ENCODE results near the gene ATP2B3.

ATP2B3 gene

GRCh38 chrX:153620576-153620975 lies 103.1 kb downstream of the ATP2B3 start:
- DNase-seq (ENCODE audit: low spot score) = no peak

- no peak for DNase-seq (ENCODE audit: low spot score)
These were observed 104.6 kb downstream of the ATP2B3 start for GRCh38 chrX:153621949-153622598.

GRCh38 chrX:153622661-153623309 lies 105.3 kb downstream of the ATP2B3 start:
- DNase-seq (ENCODE audit: low spot score) = no peak

GRCh38 chrX:153623310-153624029 lies 106.0 kb downstream of the ATP2B3 start:
- no peak for DNase-seq (ENCODE audit: low spot score)

GRCh38 chrX:153624196-153625091 lies 107.0 kb downstream of the ATP2B3 start:
- DNase-seq (ENCODE audit: low spot score) = no peak

- no peak for DNase-seq (ENCODE audit: low spot score)
These were observed 108.0 kb downstream of the ATP2B3 start for GRCh38 chrX:153625271-153626024.

- DNase-seq (ENCODE audit: low spot score) = no peak
These were observed 108.7 kb downstream of the ATP2B3 start for GRCh38 chrX:153626025-153626633.

GRCh38 chrX:153626863-153627674 lies 109.6 kb downstream of the ATP2B3 start:
- DNase-seq (ENCODE audit: low spot score) = no peak

GRCh38 chrX:153627675-153628111 lies 110.3 kb downstream of the ATP2B3 start:
- DNase-seq (ENCODE audit: low spot score) = no peak

- DNase-seq (ENCODE audit: low spot score) = no peak
These were observed 110.7 kb downstream of the ATP2B3 start for GRCh38 chrX:153628129-153628528.

- DNase-seq (ENCODE audit: low spot score) = no peak
These were observed 111.2 kb downstream of the ATP2B3 start for GRCh38 chrX:153628665-153629064.

- DNase-seq (ENCODE audit: low spot score) = no peak
These were observed 113.9 kb downstream of the ATP2B3 start for GRCh38 chrX:153631346-153631745.

- DNase-seq (ENCODE audit: low spot score) = no peak
These were observed 114.6 kb downstream of the ATP2B3 start for GRCh38 chrX:153631907-153632594.
